Stromal cell of bone marrow (primary cell): ENCODE results near the gene NPIPB13.
"Not testable (repeated sequence)": the region's sequence is repeated elsewhere in the genome, so short reads cannot be mapped to it uniquely, and the experiment has no call there.

Source experiments
- DNase-seq: peaks from one replicate; pipeline ENCODE4 v3.0.0-alpha.2; 2012; ENCODE audit warnings: low read depth

Gene NPIPB13

DNA sequence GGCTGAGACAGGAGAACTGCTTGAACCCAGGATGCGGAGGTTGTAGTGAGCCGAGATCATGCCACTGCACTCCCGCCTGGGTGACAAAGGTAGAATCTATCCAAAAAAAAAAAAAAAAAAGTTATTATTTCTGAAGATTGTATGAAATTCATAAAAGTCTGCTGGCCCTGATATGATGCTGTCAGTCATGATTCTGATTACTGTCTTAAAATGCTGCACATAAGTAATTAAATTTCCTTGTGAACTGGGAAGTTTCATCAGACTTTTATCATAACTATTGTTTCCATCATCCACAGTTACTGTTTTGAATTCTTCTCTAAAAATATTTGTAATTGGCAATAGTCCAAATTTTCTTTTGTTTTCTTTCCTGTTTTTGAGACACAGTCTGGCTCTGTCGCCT, at the start of gene NPIPB13:
Gene NPIPB13, minus strand, starts transcription at position 101 of the 400 bp plus-strand sequence. CDS start 2,906 bp downstream, outside the sequence.
- not testable (repeated sequence) for DNase-seq

DNA sequence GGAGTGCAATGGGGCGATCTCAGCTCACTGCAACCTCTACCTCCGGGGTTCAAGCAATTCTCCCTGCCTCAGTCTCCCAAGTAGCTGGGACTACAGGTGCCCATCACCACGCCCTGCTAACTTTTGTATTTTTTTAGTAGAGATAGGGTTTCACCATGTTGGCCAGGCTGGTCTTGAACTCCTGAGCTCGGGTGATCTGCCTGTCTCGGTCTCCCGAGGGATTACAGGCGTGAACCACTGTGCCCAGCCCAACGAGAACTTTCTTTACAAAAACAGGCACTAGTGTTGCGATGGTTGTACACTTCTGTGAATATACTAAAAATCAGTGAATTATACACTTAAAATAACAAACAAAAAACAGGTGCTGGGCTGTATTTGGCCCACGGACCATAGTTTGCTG, 34.1 kb upstream of the NPIPB13 start:
- DNase-seq: not testable (repeated sequence)

DNA sequence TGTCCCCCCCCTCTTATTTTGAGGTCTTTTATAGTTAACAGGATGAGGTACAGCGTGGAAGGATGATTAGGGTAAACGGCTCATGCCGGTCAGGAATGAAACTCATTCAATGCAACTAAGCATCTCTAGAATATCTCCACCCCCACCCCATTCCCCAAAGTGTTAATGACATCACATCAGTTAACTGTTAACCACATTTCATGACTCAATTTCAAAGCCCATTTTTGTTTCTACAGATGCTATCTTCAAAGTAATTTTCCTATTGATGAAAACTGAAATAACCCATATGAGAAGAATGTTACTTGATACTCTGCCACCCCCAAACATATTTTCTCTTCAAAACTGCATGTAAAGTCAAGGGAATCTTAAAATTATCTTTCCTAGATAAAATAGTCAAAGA, 30.2 kb upstream of the NPIPB13 start:
- not testable (repeated sequence) for DNase-seq

DNA sequence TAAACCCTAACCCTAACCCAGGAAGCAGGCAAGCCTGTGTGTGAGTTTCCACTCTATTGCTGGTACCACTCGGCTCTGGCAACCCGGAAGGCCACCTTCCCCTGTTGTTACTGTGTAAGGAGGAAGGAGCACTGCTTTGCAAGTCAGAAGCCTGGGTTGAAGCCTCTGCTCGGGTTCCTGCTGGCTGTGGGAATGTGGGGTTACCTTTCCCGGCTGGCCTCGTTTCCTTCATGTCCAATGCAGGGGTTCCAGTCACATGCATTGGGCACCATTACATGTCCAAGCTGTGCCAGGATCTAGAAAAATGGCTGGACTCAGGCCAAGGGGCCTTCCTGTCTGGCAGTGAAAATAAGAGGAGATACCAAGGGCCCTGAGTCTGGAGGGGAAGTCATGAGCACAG, 31.2 kb downstream of the NPIPB13 start:
- not testable (repeated sequence) for DNase-seq

DNA sequence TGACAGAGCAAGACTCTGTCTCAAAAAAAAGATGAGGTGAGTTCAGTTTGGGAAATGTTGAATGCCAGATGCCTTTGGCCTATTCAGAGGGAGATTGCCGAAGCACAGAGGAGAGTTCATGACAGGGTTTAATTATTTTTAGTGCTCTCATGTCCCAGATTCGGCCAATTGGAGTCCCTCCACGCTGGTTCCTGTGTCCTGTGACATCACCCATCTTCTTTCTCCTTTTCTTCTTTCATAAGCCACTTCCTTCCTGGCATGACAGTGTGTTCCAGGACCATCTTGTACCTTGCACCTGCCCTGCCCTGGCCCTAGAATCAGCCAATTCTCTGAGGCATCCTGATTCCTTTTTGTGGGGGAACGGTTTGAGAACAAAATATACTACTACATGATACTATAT, 36.9 kb downstream of the NPIPB13 start:
- DNase-seq: not testable (repeated sequence)

DNA sequence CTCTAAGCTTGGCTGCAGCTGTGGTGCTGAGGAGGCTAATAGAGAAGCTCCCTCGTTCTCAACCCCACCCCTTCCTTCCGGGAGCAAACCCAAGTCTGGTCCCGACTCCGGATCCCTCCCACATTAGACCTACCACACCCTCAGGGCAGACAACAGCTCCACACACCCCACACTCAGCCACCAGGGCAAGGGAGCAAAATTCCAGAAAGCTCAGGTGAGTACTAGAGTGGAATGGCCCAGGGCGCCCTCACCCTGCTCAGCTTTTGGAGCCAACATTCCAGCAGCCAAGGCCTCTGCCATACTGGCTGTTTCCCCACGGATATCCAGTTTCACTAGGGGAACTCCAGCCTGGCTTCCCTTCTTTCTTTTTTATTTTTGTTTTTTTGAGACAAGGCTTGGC, 39.2 kb downstream of the NPIPB13 start:
- not testable (repeated sequence) for DNase-seq

DNA sequence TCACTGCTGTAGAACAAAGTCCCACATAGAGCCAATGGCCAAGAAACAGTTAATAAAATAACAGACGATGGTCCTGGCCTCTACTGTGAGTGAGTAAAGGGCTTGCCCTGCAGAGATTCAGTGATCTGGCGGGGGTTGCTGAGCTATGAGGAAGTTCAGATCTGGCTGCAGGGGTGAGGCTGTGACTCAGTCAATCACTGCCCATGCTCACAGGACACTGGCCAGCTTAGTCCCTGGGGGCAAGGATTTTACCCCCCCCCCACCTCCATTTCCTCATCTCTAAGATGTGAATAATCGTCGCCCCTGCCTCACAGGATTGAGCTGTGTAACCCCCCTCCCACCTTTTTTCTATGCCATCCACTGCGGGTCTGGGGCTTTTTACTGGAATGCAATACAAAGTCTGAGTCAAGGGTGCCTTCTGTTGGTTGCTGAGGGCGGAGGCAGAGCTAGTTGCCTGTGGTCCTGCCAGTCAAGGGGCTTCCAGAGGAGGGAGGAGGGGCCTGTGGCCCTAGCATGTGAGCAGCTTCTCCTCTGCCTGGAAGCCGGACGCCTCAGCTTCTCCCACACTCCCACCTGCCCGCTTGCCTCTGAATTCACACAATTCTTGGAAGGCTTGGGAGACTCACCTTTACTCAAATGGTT, 41.1 kb downstream of the NPIPB13 start:
- not testable (repeated sequence) for DNase-seq

DNA sequence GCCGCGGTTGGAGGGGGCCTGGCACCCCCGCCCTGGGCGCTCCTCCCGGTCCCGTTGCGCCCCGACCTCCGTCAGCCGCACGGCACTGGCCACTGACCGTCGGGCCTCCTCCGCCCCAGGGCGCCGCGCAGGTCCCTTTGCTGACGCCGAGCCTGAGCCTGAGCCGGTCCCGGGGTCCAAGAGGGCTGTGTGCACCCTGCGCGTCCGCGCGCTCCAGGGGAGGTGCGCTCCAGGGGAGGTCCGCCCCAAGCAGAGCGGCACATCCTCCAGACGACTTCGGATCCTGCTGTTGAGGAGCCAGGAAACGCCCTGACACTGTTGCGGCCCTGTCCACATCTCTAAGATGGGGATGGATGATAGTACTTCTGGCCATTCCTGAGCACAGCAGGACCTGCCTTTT, 42.0 kb downstream of the NPIPB13 start:
- DNase-seq: not testable (repeated sequence)

DNA sequence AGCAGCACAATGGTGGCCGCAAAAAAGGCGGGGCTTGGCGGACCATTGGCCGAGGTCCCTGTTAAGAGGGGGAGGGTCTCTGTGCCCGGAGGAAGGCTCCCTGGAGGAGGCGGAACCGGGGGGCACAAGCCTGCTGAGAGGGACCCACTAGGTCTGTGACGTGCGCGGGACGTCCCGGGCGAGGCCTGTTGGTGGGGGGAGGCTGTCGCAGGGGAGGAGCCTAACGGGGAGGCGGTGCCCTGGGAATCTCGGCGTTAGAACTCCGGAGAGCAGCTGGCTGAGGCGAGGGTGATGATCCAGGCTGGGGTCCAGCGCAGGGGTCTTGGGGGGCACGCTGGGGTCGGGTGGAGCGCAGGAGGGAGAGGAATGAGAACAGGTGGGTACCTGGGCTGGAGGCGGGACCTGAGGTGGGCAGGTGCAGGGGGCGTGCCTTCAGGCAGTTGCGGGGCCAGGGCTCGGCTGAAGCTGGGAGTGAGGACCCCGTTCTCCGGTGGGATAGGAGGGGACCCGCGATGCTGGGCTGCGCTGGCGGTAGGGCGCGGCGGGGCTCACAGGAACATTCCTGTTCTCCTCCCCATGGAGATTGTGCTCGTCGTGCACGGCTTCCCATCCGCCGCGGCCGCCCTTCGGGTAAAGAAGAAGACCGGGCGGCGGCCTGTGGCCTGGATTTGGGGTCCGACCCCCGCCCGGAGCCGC, 42.6 kb downstream of the NPIPB13 start:
- DNase-seq: not testable (repeated sequence)

DNA sequence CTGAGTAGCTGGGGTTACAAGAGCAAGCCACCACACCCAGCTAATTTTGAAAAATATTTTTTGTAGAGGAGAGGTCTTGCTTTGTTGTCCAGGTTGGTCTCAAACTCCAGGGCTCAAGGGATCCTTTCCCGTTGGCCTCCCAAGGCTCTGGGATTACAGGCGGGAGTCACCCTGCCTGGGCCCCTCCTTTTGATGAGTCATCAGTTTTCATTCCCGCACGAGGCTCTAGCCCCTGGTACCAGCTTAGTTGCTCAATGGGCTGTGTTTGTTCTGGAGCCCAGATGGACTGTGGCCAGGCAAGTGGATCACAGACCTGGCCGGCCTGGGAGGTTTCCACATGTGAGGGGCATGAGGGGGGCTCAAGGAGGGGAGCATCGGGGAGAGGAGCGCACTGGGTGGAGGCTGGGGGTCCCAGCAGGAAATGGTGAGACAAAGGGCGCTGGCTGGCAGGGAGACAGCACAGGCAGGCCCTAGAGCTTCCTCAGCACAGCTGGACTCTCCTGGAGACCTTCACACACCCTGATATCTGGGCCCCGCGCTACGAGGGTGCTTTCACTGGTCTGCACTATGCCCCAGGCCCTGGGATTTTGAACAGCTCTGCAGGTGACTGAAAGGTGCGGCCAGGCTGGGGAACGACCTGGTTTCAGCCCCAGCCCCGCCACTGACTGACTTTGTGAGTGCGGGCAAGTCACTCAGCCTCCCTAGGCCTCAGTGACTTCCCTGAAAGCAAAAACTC, 48.5 kb downstream of the NPIPB13 start:
- not testable (repeated sequence) for DNase-seq

DNA sequence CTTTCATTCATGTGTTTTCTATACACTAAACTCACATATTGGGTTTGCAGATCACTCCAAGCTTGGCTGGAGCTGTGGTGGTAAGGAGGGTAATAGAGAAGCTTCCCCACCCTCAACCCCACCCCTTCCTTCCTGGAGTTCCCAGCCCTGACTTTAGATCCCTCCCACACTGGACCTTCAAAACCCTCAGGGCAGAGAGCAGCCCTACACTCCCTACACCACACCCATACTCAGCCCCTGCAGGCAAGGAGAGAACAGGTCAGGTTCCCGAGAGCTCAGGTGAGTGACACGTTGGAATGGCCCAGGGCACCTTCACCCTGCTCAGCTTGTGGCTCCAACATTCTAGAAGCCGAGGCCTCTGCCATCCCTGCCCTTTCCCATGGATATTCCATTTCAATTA, 49.2 kb downstream of the NPIPB13 start, which contains the start of gene SULT1A3:
Gene SULT1A3, plus strand, starts transcription at position 207 of the 400 bp plus-strand sequence. CDS start 1,474 bp downstream, outside the sequence.
- DNase-seq: not testable (repeated sequence)
